Stimulated activated CD8-positive, alpha-beta memory T cell treated with anti-CD3 and anti-CD28 coated beads, Interleukin-7, amount 100 ng/mL, for 24 hours (primary cell): Measurements from ENCODE around the gene SCIN.
"Not testable (repeated sequence)": the region's sequence is repeated elsewhere in the genome, so short reads cannot be mapped to it uniquely, and the experiment has no call there.

ENCODE experiments used
- DNase-seq: peaks from one replicate; pipeline ENCODE4 v3.0.0-alpha.2; 2020; ENCODE audit warnings: low read depth

The SCIN gene

GRCh38 chr7:12619461-12620069 is 49.0 kb downstream of the SCIN start:
- no peak for DNase-seq

GRCh38 chr7:12620371-12620770 is 49.9 kb downstream of the SCIN start:
- DNase-seq: no peak

- no peak for DNase-seq
These were observed 52.7 kb downstream of the SCIN start for GRCh38 chr7:12623223-12623622.

GRCh38 chr7:12623885-12624498 is 53.5 kb downstream of the SCIN start:
- no peak for DNase-seq

GRCh38 chr7:12625836-12626235 is 55.3 kb downstream of the SCIN start:
- DNase-seq: no peak

- no peak for DNase-seq
These were observed 59.4 kb downstream of the SCIN start for GRCh38 chr7:12629816-12630512.

- DNase-seq: no peak
These were observed 59.9 kb downstream of the SCIN start for GRCh38 chr7:12630513-12630819.

- DNase-seq: no peak
These were observed 63.1 kb downstream of the SCIN start for GRCh38 chr7:12633582-12633981.

GRCh38 chr7:12635830-12636229 is 65.3 kb downstream of the SCIN start:
- no peak for DNase-seq

- no peak for DNase-seq
These were observed 66.8 kb downstream of the SCIN start for GRCh38 chr7:12637328-12637727.

GRCh38 chr7:12637819-12638592 is 67.5 kb downstream of the SCIN start:
- DNase-seq: no peak

GRCh38 chr7:12638851-12639456 is 68.4 kb downstream of the SCIN start:
- no peak for DNase-seq

GRCh38 chr7:12640299-12641096 is 70.0 kb downstream of the SCIN start:
- no peak for DNase-seq

GRCh38 chr7:12641196-12641595 is 70.7 kb downstream of the SCIN start:
- DNase-seq: no peak

GRCh38 chr7:12642508-12642907 is 72.0 kb downstream of the SCIN start:
- no peak for DNase-seq

GRCh38 chr7:12643001-12643643 is 72.6 kb downstream of the SCIN start:
- DNase-seq: no peak

GRCh38 chr7:12643644-12644043 is 73.1 kb downstream of the SCIN start:
- DNase-seq: no peak

GRCh38 chr7:12645212-12645611 is 74.7 kb downstream of the SCIN start:
- DNase-seq: not testable (repeated sequence)

- DNase-seq: no peak
These were observed 75.6 kb downstream of the SCIN start for GRCh38 chr7:12646139-12646538.

- no peak for DNase-seq
These were observed 77.1 kb downstream of the SCIN start for GRCh38 chr7:12647364-12648219.
